HepG2 (cell line): Measurements from ENCODE around the gene NPPA.

Experiments used
- FOXK1 ChIP-seq: sonication (generic); formaldehyde crosslinking; IDR thresholded peaks from 2 replicates; pipeline ENCODE4 v1.4.0; 2020; ENCODE audit warnings: low read depth, missing genetic modification reagents, borderline replicate concordance
- PHF8 ChIP-seq: sonication (generic); formaldehyde crosslinking; IDR thresholded peaks from 2 replicates; pipeline ENCODE4 v1.5.0; 2020; ENCODE audit warnings: missing genetic modification reagents
- RBFOX2 ChIP-seq: fragments of 200-400 bp; formaldehyde crosslinking; IDR thresholded peaks from 2 replicates; pipeline ENCODE4 v1.6.1; 2017; ENCODE audit warnings: low read depth, mild to moderate bottlenecking, low read length
- RXRA ChIP-seq: sonication (generic); formaldehyde crosslinking; IDR thresholded peaks from 2 replicates; pipeline ENCODE4 v1.5.1; 2020; ENCODE audit warnings: missing genetic modification reagents
- ZNF598 ChIP-seq: sonication (generic); formaldehyde crosslinking; IDR thresholded peaks from 2 replicates; pipeline ENCODE4 v1.5.1; 2020; ENCODE audit warnings: mild to moderate bottlenecking, missing genetic modification reagents, borderline replicate concordance

- no peak for TF ChIP-seq FOXK1
- TF ChIP-seq PHF8 (CRISPR knock-in tag) = no peak
- TF ChIP-seq ZNF598 (CRISPR knock-in tag) = no peak
- no peak for TF ChIP-seq RBFOX2
- no peak for TF ChIP-seq RXRA (CRISPR knock-in tag)
Measured at GRCh38 chr1:11854519-11854918, 6.9 kb upstream of the NPPA start.
